Breast epithelium (tissue), 3 donors: ENCODE data around the gene C4BPB.

ENCODE experiments used
- POLR2A ChIP-seq: fragments of 450-650 bp; IDR thresholded peaks from one replicate; pipeline ENCODE4 v1.6.1; 2016; ENCODE audit warnings: antibody characterized with exemption, mild to moderate bottlenecking, moderate library complexity
- TF ChIP-seq, protein P1 (sequence below), 3 donors: fragments of 450-650 bp; IDR thresholded peaks; one replicate each; pipeline ENCODE4 v1.5.1; 2016 to 2017; ENCODE audit warnings: antibody characterized with exemption in 3 of 3, mild to moderate bottlenecking in 3 of 3, moderate library complexity in 3 of 3

GRCh38 chr1:207097871-207098324 lies 9.2 kb downstream of the C4BPB start:
- TF ChIP-seq POLR2A = no peak
- TF ChIP-seq, protein P1, sequence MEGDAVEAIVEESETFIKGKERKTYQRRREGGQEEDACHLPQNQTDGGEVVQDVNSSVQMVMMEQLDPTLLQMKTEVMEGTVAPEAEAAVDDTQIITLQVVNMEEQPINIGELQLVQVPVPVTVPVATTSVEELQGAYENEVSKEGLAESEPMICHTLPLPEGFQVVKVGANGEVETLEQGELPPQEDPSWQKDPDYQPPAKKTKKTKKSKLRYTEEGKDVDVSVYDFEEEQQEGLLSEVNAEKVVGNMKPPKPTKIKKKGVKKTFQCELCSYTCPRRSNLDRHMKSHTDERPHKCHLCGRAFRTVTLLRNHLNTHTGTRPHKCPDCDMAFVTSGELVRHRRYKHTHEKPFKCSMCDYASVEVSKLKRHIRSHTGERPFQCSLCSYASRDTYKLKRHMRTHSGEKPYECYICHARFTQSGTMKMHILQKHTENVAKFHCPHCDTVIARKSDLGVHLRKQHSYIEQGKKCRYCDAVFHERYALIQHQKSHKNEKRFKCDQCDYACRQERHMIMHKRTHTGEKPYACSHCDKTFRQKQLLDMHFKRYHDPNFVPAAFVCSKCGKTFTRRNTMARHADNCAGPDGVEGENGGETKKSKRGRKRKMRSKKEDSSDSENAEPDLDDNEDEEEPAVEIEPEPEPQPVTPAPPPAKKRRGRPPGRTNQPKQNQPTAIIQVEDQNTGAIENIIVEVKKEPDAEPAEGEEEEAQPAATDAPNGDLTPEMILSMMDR (IDR thresholded peaks at IDR 0.05) = no peak
